ENCODE data around the gene TBC1D9B.

Gene TBC1D9B

DNA sequence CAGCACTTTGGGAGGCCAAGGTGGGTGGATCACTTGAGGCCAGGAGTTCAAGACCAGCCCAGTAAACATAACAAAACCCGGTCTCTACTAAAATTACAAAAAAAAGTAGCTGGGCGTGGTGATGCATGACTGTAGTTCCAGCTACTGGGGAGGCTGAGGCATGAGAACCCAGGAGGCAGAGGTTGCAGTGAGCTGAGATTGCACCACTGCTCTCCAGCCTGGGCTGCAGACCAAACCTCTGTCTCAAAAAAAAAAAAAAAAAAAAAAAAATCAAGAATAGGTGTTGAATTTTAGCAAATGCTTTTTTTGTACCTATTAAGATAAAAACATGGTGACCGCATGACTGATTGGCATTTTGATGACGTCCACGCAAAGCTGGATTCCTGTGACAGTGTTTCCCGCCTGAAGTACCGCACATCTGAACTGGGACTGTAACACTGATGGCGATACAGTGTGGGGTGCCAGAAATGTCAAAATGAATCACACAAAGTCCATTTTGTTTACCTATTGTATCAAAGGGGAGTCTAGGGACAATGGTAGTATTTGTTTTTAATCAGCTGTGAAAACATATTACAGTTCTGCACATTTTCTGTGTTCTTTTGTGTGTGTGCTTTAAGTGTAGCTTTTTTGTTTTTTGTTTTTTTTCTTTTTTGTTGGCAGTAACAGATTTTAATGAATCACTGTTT, 23.2 kb upstream of the TBC1D9B start:
- DNase-seq (ENCODE audit: extremely low read depth, low read depth): no peak
- no peak for TF ChIP-seq CTCF (IDR thresholded peaks at IDR 0.05; ENCODE audit: low read depth, low read length)

- TF ChIP-seq CTCF (IDR thresholded peaks at IDR 0.05; ENCODE audit: low read depth, low read length): no peak
- DNase-seq (ENCODE audit: extremely low read depth, low read depth): no peak
Measured at GRCh38 chr5:179927824-179928223, 20.1 kb upstream of the TBC1D9B start.

DNA sequence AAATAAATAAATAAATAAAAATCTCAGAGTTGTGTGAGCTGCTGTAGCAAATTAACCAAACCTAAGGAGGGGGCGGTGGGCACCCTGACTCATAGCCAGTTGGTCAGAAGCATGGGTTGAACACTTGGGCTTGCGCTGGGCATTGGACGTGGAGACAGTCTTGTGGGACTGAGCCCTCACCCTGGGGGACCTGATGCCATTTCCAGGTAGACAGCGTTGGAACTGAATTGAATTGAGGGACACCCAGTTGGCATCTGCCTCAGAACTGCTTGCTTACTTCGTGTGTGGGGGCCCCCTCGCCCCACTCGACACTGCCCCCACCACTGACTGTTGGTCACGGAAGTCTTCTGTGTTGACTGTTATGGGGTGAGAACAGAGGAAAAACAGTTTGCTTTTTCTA, 19.0 kb upstream of the TBC1D9B start:
- no peak for DNase-seq (ENCODE audit: extremely low read depth, low read depth)
- TF ChIP-seq CTCF (IDR thresholded peaks at IDR 0.05; ENCODE audit: low read depth, low read length): no peak

GRCh38 chr5:179923436-179923835, 15.7 kb upstream of the TBC1D9B start:
- no peak for TF ChIP-seq CTCF (IDR thresholded peaks at IDR 0.05; ENCODE audit: low read depth, low read length)
- no peak for DNase-seq (ENCODE audit: extremely low read depth, low read depth)

DNA sequence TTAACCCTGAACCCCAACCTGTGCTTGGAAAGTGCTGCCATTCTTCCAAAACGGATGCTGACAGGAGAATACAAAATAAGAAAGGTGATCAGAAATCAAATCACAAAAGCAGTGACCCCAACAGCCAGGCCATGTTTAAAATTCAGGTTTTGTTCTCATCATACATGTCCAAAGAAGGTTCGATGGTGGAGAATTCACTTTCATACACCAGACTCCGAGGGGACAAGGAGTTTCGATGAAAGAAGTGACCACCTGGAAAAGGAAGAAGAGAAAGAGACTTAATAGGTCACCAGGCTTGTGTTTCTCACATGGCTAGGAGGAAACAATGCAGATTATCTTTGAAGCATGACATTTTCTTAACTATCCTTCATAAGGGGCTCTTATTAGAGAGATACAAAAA, 12.5 kb upstream of the TBC1D9B start:
- DNase-seq (ENCODE audit: extremely low read depth, low read depth): no peak
- no peak for TF ChIP-seq CTCF (IDR thresholded peaks at IDR 0.05; ENCODE audit: low read depth, low read length)

DNA sequence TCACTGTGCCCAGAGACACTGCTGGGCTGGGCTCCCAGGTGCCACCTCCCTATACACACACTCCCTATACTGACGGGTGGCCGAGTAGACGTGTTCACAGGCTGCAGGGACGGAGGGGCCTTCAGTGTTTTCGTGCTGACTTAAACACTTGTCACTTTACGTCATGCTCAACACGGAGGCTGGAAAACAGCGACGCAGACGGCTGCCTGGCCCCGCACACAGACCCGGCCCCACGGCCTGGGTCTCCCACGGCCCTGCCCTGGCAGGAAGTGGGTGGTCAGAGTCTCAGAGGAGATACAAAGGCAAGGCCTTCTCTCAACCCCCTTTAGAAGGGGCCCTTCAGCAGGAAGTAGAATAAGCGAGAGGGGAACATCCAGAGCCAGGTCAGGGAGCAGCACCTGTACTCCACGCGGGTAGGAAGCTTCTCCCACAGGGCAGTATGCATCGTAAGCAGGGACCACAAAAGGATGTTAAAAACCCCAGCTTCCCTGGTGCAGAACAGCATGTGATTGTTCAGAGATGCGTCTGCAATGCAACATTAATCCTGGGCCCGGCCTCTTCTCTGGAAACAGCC, 11.9 kb upstream of the TBC1D9B start:
- TF ChIP-seq CTCF (IDR thresholded peaks at IDR 0.05; ENCODE audit: low read depth, low read length): no peak
- no peak for DNase-seq (ENCODE audit: extremely low read depth, low read depth)

DNA sequence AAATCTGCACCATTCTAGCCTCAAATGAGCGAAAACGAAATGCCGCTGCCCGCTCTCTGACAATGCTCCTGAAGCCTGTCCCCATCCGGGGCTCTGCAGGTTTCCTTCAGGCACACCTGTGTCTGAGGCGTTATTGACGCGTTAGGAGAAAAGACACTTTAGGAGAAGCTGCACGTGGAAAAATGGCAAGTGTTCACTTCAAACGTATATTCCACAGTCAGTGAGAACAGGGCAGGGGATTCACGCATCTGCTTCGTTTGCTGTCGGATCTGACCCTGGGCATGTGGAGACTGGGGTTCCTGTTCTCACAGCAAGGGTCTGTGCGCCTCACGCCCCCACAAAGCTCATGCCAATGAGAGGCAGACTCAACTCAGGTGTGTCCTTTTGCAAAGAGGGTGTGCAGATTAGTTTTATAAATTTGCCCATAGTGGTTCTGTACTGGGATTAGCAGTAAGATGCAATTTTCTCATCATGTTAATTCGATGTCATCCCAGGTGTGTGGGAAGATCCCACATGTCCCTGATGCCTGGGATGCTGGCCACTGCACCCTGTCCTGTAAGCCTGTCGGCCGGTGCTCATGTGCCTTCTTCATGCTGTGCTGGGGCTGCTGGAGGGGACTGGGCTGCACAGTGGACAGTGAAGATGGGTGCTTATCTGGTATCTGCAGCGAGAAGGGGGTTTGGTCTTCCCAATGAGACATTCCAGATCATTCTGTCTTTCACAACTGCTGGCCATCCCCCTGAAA, 11.2 kb upstream of the TBC1D9B start:
- no peak for DNase-seq (ENCODE audit: extremely low read depth, low read depth)
- no peak for TF ChIP-seq CTCF (IDR thresholded peaks at IDR 0.05; ENCODE audit: low read depth, low read length)

All from AG09319 (cell line).